AG09309 (cell line): Measurements from ENCODE around the gene FRRS1.

ENCODE experiments used
- DNase-seq: peaks from one replicate; pipeline ENCODE4 v3.0.0-alpha.2; 2010; ENCODE audit warnings: low read depth
- H3K4me3 ChIP-seq: 2 replicates; pipeline ENCODE4 v1.5.1; 2011; ENCODE audit warnings: mild to moderate bottlenecking, low read depth, low read length, moderate library complexity; ENCODE audit not compliant: control insufficient read depth
- CTCF ChIP-seq: IDR thresholded peaks from 2 replicates; pipeline ENCODE4 v1.5.1; 2011; ENCODE audit warnings: mild to moderate bottlenecking, low read depth, low read length, inconsistent platforms; ENCODE audit not compliant: insufficient read depth, control insufficient read depth; ENCODE audit errors: missing control alignments

The FRRS1 gene

DNA sequence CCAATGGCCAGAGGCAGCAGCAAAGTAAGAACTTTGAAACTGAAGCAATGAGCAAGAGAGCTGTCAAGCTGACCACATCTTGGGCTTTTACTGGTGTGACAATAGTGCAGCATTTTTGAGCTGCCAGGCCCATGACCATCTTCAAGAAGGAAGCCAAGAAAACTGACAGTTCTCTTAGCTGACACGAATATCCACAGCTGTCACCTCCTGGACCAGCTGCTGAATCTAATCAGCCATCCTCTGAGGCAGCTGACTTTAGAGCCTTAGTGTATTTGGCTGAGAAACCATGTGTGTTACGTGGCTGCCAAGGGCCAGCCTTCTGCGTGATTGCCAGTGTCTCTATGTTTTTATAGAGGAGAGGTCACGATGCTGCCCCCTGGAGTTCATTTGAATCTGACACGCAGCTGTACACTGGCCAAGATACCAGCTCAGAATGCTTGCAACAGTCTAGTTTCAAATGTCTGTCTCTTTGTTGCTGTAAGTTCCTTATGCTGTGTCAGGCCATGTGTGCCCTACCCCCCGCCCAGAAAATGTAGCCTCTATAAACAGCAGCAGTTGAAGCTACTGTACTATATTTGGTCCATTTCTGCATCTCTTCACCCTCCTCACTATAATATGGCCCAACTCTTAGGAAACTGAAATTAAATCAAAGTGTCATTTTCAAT is 80.8 kb downstream of the FRRS1 start:
- TF ChIP-seq CTCF, result peak; percentile 61
- H3K4me3 ChIP-seq, result no peak overlapping the region
- DNase-seq, result peak; percentile 88

GRCh38 chr1:99682291-99682751 is 84.1 kb downstream of the FRRS1 start:
- no peak for TF ChIP-seq CTCF
- H3K4me3 ChIP-seq, result no peak overlapping the region
- no peak for DNase-seq

DNA sequence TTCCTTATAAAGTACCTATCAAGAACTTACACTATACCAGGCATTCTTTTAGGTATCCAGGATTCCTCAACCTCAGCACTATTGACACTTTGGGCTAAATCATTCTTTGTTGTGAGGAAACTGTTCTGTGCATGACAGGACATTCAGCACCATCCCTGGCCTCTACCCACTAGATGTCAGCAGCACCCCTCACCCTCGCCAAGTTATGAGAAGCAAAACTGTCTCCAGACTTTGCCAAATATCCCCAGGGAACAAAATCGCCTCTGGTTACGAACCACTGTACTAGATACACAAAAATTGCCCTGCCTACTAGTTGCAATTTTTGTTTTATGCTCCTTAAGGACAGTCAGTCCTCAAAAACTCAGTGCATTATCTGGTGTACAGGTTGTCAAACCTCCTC is 84.9 kb downstream of the FRRS1 start:
- H3K4me3 ChIP-seq, result no peak overlapping the region
- DNase-seq, result no peak
- TF ChIP-seq CTCF, result peak; percentile 1

DNA sequence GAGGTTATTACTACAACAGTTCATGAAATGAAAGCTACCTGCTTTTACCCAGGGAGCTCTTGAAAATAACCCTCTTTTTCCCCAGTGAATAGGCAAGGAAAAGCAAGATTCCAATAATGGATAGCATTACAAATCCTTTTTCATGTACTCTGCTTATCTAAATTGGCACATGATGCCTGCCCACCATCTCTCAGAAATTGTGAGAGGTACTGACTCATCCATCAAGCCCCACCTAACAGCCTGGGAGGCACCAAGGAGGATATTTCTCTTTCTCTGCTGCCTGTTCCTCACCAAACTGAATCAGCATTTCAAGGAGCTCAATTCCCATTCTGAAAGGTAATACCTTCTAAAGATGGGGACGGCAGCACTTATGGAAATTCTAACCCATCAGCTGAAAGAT is 86.2 kb downstream of the FRRS1 start:
- no peak for DNase-seq
- H3K4me3 ChIP-seq, result no peak overlapping the region
- TF ChIP-seq CTCF, result no peak

DNA sequence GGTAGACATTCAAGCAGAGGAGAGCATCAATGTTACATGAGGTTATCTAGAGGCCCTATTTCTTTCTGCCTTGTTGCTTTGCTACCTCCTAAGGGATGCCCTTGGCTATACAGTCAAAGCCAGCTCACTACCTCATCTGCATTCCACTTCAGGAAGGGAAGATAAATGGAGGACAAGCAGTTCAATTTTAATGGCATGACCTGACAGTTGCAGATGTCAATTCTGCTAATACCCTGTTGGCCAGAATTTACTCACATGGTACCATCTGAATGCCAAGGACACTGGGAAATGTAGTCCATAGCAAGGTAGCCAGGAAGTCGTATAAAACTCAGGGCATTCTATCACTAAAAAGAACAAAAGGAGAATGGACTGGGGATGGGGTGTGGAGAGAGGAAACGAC is 89.0 kb downstream of the FRRS1 start:
- H3K4me3 ChIP-seq, result no peak overlapping the region
- DNase-seq, result no peak
- TF ChIP-seq CTCF, result no peak

- TF ChIP-seq CTCF, result no peak
- no peak overlapping the region for H3K4me3 ChIP-seq
- DNase-seq, result no peak
These were observed 89.6 kb downstream of the FRRS1 start for GRCh38 chr1:99676876-99677275.
